ENCODE results near the gene YPEL1.

Gene YPEL1

DNA sequence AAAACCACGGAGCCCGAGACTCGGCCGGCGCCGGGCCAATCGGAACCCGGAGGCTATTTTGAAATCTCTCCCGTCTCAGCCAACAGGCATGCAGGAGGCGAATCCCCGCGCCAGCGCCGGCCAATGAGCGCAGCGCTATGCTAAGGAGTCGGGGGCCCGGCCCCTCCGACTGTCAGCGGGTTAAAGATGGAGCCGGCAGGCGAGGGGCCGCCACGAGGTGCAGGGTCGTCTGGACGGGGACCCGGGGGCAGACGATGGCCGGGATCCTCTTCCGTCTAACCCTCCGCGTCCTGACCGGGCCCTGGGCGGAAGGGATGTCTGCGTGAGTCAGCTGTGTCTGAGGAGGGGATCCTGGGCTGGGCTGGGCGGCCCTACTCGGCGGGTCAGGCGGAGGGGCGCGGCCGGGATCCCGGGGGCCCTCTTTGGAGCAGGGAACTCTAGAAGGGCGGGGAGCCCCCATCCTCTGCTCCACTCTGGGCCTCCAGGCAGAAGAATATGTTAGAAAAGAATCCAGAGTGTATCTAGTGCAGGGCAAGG is 83.5 kb downstream of the YPEL1 start:
- no peak for DNase-seq

DNA sequence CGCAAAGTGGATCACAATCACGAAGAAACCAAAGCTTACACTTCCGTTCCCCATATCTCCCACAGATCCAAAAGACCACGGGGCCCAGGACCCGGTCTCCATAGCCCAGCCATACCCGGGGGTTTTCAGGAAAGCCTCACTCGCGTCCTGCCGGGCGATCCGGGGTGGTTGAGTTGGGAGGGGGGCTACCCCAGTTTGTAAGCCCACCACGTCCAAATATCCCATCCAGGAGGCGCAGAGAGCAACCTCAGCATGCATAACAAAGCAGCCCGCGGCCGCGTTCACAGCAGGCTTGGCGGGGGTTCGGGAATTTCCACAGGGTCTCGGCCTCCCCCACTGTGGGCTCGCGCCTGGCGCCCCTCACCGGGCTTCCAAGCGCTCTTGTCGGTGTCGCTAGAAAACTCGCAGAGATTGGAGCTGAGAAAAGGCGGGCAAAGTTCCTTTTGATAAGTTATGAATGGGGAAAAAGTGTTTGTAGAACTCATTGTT is 84.0 kb downstream of the YPEL1 start:
- no peak for DNase-seq

DNA sequence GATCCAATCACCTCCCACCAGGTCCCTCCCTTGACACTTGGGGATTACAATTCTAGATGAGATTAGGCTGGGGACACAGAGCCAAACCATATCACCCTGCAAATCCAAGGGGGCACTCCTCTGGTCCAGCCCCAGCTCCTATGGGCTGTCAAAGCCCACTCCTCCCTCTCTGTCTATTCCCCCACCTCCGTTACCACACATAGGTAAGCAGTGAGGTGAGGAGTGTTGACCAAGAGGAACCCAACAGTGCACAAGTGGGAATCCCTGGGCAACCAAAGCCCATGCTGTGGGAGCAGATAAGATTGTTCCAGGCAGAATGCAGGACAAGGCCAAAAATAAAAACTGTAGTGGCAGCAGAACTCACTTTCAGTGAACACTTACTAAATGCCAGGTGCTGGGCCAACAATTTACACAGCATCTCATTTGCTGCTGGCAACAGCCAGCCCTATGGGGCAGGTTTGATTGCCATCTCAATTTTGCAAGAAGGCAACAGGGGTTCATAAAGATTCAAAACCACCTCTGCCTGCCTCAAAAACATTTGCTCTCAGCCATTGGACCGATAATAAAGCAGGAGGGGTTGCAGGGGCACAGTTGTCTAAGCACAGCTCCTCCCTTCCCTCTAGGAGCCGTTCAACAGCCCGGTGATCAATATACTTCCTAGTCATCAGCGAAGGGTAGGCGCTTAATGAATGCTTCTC is 84.6 kb downstream of the YPEL1 start:
- DNase-seq = no peak

DNA sequence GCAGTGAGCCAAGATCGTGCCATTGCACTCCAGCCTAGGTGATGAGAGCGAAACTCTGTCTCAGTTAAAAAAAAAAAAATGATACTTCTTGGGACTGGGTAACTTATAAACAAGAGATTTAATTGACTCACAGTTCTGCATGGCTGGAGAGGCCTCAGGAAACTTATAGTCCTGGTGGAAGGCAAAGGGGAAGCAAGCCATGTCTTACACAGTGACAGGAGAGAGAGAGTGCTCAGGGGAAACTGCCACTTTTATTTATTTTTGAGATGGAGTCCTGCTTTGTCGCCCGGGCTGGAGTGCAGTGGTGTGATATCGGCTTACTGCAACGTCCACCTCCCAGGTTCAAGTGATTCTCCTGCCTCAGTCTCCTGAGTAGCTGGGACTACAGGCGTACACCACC is 85.3 kb downstream of the YPEL1 start:
- DNase-seq = no peak
